SKM-1 treated with dmso at 0.1 percent for 144 hours (cell line): ENCODE results near the gene BAZ2A.

Source experiments
- DNase-seq: peaks from one replicate; lab custom pipeline; 2025; ENCODE audit not compliant: unreplicated experiment; lab: John Stamatoyannopoulos, UW

BAZ2A gene

GRCh38 chr12:56635806-56636674, 5.9 kb upstream of the BAZ2A start:
- DNase-seq, result peak; percentile 59

GRCh38 chr12:56634837-56635791, 5.0 kb upstream of the BAZ2A start:
- DNase-seq, result peak; percentile 23

- no peak for DNase-seq
Observed at GRCh38 chr12:56634242-56634836, 4.2 kb upstream of the BAZ2A start.

- DNase-seq, result no peak
Observed at GRCh38 chr12:56633468-56634241, 3.5 kb upstream of the BAZ2A start.

- no peak for DNase-seq
Observed at GRCh38 chr12:56632701-56633467, 2.8 kb upstream of the BAZ2A start.

GRCh38 chr12:56631790-56632700, 1.9 kb upstream of the BAZ2A start:
- no peak for DNase-seq

- DNase-seq, result no peak
Observed at GRCh38 chr12:56629459-56630179, 507 bp downstream of the BAZ2A start.

GRCh38 chr12:56628671-56629458, 1.3 kb downstream of the BAZ2A start:
- DNase-seq, result peak; percentile 5

GRCh38 chr12:56626701-56627100, 3.4 kb downstream of the BAZ2A start:
- DNase-seq, result no peak

GRCh38 chr12:56622535-56622934, 7.6 kb downstream of the BAZ2A start:
- no peak for DNase-seq

GRCh38 chr12:56616925-56617324, 13.2 kb downstream of the BAZ2A start:
- no peak for DNase-seq

- DNase-seq, result no peak
Observed at GRCh38 chr12:56616244-56616643, 13.9 kb downstream of the BAZ2A start.

GRCh38 chr12:56614627-56615026, 15.5 kb downstream of the BAZ2A start:
- DNase-seq, result no peak

GRCh38 chr12:56604355-56604754, 25.8 kb downstream of the BAZ2A start:
- no peak for DNase-seq

GRCh38 chr12:56602239-56602638, 27.9 kb downstream of the BAZ2A start:
- DNase-seq, result no peak

- DNase-seq, result no peak
Observed at GRCh38 chr12:56601503-56601902, 28.6 kb downstream of the BAZ2A start.

- no peak for DNase-seq
Observed at GRCh38 chr12:56600753-56601152, 29.4 kb downstream of the BAZ2A start.
